Esophagus squamous epithelium (tissue), 4 donors: Measurements from ENCODE around the gene YPEL2.

Experiments used
- CTCF ChIP-seq, 6 experiments: fragments of 450-650 bp in 4 of 6; fragments of 200-600 bp in 2 of 6; sonication (generic) in 2 of 6; IDR thresholded peaks; one replicate each; pipeline ENCODE4 v1.5.1; 2016 to 2019; ENCODE audit warnings: antibody characterized with exemption in 6 of 6, mild to moderate bottlenecking in 4 of 6, moderate library complexity in 4 of 6
- POLR2A ChIP-seq, 4 donors: fragments of 450-650 bp; IDR thresholded peaks; one replicate each; pipeline ENCODE4 v1.6.1; 2017; ENCODE audit warnings: antibody characterized with exemption in 4 of 4, mild to moderate bottlenecking in 4 of 4, moderate library complexity in 3 of 4

GRCh38 chr17:59346876-59347407 lies 15.5 kb downstream of the YPEL2 start:
- no peak for TF ChIP-seq CTCF (IDR thresholded peaks at IDR 0.05)
- no peak for TF ChIP-seq POLR2A (IDR thresholded peaks at IDR 0.05)
